Natural killer cell (primary cell): ENCODE results near the gene SNAP47. TPM values are rescaled to one million over a fixed set of nuclear protein-coding genes. Genes with fewer than 3 reads are reported as not detected.

Experiments
- ATAC-seq, 3 donors: fragments of 150-1000 bp in 2 of 3; fragments of 200-7000 bp in 1 of 3; cut with Tn5 transposase; 1 replicate in 1 of 3; 2 replicates in 2 of 3; pipeline ENCODE4 v1.10.0; 2021; ENCODE audit warnings: mild to moderate bottlenecking in 2 of 3, moderate library complexity in 2 of 3
- DNase-seq, 2 donors: peaks; one replicate each; pipeline versions ENCODE4 v3.0.0 to v3.0.0-alpha.2; 2013 to 2021; ENCODE audit warnings: mixed read lengths in 1 of 2
- H3K27ac ChIP-seq: one replicate; pipeline ENCODE4 v1.5.1; 2013; ENCODE audit warnings: mild to moderate bottlenecking, low read length
- H3K27me3 ChIP-seq: one replicate; pipeline ENCODE4 v1.6.1; 2013; ENCODE audit warnings: low read length; ENCODE audit not compliant: control insufficient read depth, insufficient read depth
- H3K36me3 ChIP-seq: one replicate; pipeline ENCODE4 v1.6.1; 2013; ENCODE audit warnings: low read length; ENCODE audit not compliant: control insufficient read depth, insufficient read depth
- H3K4me1 ChIP-seq: one replicate; pipeline ENCODE4 v1.6.1; 2013; ENCODE audit warnings: low read length; ENCODE audit not compliant: control insufficient read depth, insufficient read depth
- H3K4me3 ChIP-seq: one replicate; pipeline ENCODE4 v1.5.1; 2013; ENCODE audit warnings: low read length
- H3K9me3 ChIP-seq: one replicate; pipeline ENCODE4 v1.6.1; 2013; ENCODE audit warnings: low read length; ENCODE audit not compliant: control insufficient read depth, insufficient read depth
- H3K27ac Mint-ChIP-seq, 2 donors: one replicate each; pipeline ENCODE4 v1.8.0; 2022; ENCODE audit warnings: mild to moderate bottlenecking in 2 of 2, mixed read lengths in 2 of 2, moderate library complexity in 1 of 2
- H3K27me3 Mint-ChIP-seq, 2 donors: one replicate each; pipeline ENCODE4 v1.8.0; 2022; ENCODE audit warnings: low read depth in 2 of 2, mixed read lengths in 2 of 2
- H3K36me3 Mint-ChIP-seq: one replicate; pipeline ENCODE4 v1.8.0; 2022; ENCODE audit warnings: mixed read lengths
- H3K4me1 Mint-ChIP-seq, 2 donors: one replicate each; pipeline ENCODE4 v1.8.0; 2022; ENCODE audit warnings: mixed read lengths in 2 of 2
- H3K4me3 Mint-ChIP-seq: one replicate; pipeline ENCODE4 v1.8.0; 2022; ENCODE audit warnings: mild to moderate bottlenecking, moderate library complexity, mixed read lengths
- H3K9me3 Mint-ChIP-seq, 2 donors: one replicate each; pipeline ENCODE4 v1.8.0; 2022; ENCODE audit warnings: mixed read lengths in 2 of 2
- WGBS: methylation state at CpG from one replicate; pipeline ENCODE4 v1.1.7; 2013; ENCODE audit warnings: missing lambda C conversion rate; ENCODE audit not compliant: insufficient coverage; 5-methylcytosine and 5-hydroxymethylcytosine counted together
- intact Hi-C: fragments of 100-400 bp; cut with micrococcal nuclease; formaldehyde crosslinking; loops from one replicate; pipeline ENCODE4 v1.14.2; 2022
- total RNA-seq, 4 donors: library from RNA; stranded (reverse); fragments of 120-200 nt in 1 of 4; gene quantifications; one replicate each; pipeline versions ENCODE4 v1.2.3 to v1.2.4, GENCODE V29; 2013 to 2022
- TF ChIP-seq, protein P1 (sequence below): fragments of 200-600 bp; IDR thresholded peaks from one replicate; pipeline ENCODE4 v1.8.0; 2022; ENCODE audit warnings: antibody characterized with exemption

SNAP47 gene
- total RNA-seq, 3 donors from 2014 or later (not counting 1 experiment from before 2014, with no cell fraction given), result 19.0 to 24.2 (median 23.1) TPM

DNA sequence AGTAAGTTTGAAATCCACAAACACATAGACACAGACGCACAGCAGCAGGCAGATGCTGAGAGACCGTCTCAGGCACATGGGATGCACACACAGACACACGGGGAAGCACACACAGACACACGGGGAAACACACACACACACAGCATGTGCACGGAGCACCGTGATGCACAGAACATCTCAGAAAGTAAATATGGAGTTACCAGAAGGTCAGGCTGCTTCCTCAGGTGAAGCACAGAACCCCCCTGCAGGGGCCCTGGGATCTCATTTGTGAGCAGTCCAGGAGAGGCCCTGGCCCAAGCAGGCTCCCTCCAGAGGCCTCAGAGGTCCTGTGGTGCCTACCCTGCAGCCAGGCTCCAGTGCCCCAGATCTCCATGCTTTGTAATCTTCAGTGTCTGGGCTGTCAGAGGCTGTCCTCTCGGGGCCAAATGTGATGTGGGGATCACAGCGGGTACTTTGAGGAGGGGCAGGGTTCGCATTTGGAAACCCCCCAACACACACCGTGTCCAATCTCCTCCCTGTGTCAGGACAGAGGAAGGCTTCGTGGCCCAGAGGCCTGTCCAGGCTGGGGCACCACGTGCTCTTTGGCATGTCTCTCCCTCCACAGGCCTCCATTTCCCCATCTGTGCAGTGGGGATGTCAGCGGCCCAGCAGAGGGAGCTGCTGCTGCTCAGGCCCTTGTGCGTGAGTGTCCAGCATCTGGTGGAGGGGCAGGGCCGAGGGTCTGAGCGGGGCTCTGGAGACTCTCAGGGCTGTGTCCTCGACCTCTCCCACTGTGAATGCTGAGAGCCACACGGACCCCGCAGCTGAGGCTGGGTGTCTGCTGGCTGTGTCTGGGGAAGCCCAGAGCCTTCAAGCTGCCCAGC, 57.2 kb downstream of the SNAP47 start:
- H3K27me3 Mint-ChIP-seq, result peaks cover 6 to 18% of the 10 kb centered on the region in 2 donors

DNA sequence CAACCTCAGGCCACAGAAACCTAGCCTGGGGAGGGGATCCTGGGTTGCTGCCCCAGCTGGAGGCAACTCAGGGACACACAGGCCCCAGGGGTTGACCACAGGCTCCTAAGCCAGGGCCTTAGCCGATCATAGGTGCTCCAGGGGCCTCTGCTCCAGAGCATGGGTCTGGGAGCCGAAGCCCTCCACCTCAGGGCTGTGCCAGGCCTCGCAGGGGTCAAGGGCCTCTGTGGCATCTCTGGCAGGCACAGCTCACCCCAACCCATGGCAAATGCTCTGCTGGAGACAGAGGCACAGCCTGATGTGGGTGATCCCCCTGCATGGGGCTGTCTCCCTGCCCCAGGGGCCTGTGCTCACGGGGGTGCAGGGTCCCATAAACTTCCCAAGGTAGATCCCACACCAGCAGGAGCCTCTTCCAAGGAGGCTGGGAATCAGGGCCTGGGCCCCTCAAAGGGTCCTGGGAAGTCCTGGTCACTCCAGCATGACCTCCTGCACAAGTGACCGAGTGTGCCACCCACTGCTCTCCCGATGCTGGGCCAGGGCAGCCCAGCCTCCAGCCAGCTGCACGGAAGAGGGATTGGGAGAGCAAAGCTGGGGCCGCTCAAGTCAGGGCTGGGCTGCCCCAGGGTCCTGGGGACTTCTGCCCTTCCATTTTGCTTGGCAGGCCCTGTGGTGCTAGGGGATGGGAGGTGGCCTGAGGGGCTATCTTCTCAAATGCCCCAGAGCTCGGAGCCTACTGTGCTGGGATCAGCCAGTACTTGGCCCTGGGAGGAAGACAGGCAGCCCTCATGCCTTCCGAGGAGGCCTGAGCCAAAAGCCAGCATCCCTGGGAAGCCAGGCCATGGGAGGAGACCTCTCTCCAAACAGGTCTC, 58.1 kb downstream of the SNAP47 start:
- TF ChIP-seq, protein P1, sequence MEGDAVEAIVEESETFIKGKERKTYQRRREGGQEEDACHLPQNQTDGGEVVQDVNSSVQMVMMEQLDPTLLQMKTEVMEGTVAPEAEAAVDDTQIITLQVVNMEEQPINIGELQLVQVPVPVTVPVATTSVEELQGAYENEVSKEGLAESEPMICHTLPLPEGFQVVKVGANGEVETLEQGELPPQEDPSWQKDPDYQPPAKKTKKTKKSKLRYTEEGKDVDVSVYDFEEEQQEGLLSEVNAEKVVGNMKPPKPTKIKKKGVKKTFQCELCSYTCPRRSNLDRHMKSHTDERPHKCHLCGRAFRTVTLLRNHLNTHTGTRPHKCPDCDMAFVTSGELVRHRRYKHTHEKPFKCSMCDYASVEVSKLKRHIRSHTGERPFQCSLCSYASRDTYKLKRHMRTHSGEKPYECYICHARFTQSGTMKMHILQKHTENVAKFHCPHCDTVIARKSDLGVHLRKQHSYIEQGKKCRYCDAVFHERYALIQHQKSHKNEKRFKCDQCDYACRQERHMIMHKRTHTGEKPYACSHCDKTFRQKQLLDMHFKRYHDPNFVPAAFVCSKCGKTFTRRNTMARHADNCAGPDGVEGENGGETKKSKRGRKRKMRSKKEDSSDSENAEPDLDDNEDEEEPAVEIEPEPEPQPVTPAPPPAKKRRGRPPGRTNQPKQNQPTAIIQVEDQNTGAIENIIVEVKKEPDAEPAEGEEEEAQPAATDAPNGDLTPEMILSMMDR, result no peak
- H3K4me3 ChIP-seq, result no peak overlapping the region
- no peaks in the 10 kb centered on the region for H3K9me3 Mint-ChIP-seq
- H3K36me3 ChIP-seq, result no peaks in the 10 kb centered on the region
- ATAC-seq (no peak), DNase-seq (no peak)
- H3K4me1 Mint-ChIP-seq, result peaks cover 0 to 12% of the 10 kb centered on the region in 2 donors
- peaks cover 14 to 16% of the 10 kb centered on the region in 2 donors for H3K27me3 Mint-ChIP-seq
- WGBS, result 87% methylated on average over 10 of the region's 10 CpGs
- no peaks in the 10 kb centered on the region for H3K36me3 Mint-ChIP-seq
- no peak overlapping the region for H3K27ac ChIP-seq
- no peak overlapping the region for H3K27ac Mint-ChIP-seq
- no peaks in the 10 kb centered on the region for H3K9me3 ChIP-seq
- H3K4me3 Mint-ChIP-seq, result no peak overlapping the region
- H3K4me1 ChIP-seq, result peaks cover 9% of the 10 kb centered on the region
- intact Hi-C loops, result no loop called here
- peaks cover 17% of the 10 kb centered on the region for H3K27me3 ChIP-seq

More for the DNA sequence above, 57.2 kb downstream of the SNAP47 start:
- H3K36me3 ChIP-seq, result no peaks in the 10 kb centered on the region
- TF ChIP-seq, protein P1, result no peak
- H3K36me3 Mint-ChIP-seq, result no peaks in the 10 kb centered on the region
- H3K9me3 Mint-ChIP-seq, result no peaks in the 10 kb centered on the region
- 93% methylated on average over 19 of the region's 19 CpGs for WGBS
- H3K27me3 ChIP-seq, result peaks cover 21% of the 10 kb centered on the region
- no peak overlapping the region for H3K4me3 ChIP-seq
- ATAC-seq (no peak), DNase-seq (no peak)
- H3K27ac Mint-ChIP-seq, result no peak overlapping the region
- H3K4me1 ChIP-seq, result peaks cover 15% of the 10 kb centered on the region
- H3K4me3 Mint-ChIP-seq, result no peak overlapping the region
- no peak overlapping the region for H3K27ac ChIP-seq
- H3K4me1 Mint-ChIP-seq, result peaks cover under 1 to 18% of the 10 kb centered on the region in 2 donors
- intact Hi-C loops, result no loop called here
- no peaks in the 10 kb centered on the region for H3K9me3 ChIP-seq

GRCh38 chr1:227793948-227794816, 58.9 kb downstream of the SNAP47 start:
- Histone ChIP-seq H3K36me3 (no peaks in the 10 kb centered on the region), H3K27ac (no peak overlapping the region), H3K4me3 (no peak overlapping the region), H3K27me3 (peaks cover 9% of the 10 kb centered on the region), H3K9me3 (no peaks in the 10 kb centered on the region), H3K4me1 (peaks cover under 1% of the 10 kb centered on the region)
- Mint-ChIP-seq H3K4me3 (no peak overlapping the region), H3K36me3 (no peaks in the 10 kb centered on the region), H3K27ac (no peak overlapping the region), H3K4me1 (peaks cover 0 to 4% of the 10 kb centered on the region in 2 donors), H3K9me3 (no peaks in the 10 kb centered on the region), H3K27me3 (peaks cover 12 to 14% of the 10 kb centered on the region in 2 donors)
- TF ChIP-seq, protein P1, result no peak
- ATAC-seq (no peak), DNase-seq (no peak)
- WGBS, result 92% methylated on average over 12 of the region's 12 CpGs
- intact Hi-C loops, result no loop called here
